Left hindlimb (tissue), 1 donor: Measurements from ENCODE around the gene RAB3A.
"Not testable (repeated sequence)": the region's sequence is repeated elsewhere in the genome, so short reads cannot be mapped to it uniquely, and the experiment has no call there.

Experiments
- DNase-seq: peaks from one replicate; pipeline ENCODE4 v3.0.0-alpha.2; 2018

The RAB3A gene

GRCh38 chr19:18223860-18224524, 20.1 kb upstream of the RAB3A start:
- peak; percentile 59 for DNase-seq

GRCh38 chr19:18221815-18222725, 18.2 kb upstream of the RAB3A start:
- DNase-seq, result no peak

- no peak for DNase-seq
Observed at GRCh38 chr19:18220632-18221275, 16.9 kb upstream of the RAB3A start.

- DNase-seq, result no peak
Observed at GRCh38 chr19:18219911-18220631, 16.2 kb upstream of the RAB3A start.

GRCh38 chr19:18218600-18218999, 14.8 kb upstream of the RAB3A start:
- DNase-seq, result no peak

GRCh38 chr19:18218159-18218558, 14.3 kb upstream of the RAB3A start:
- no peak for DNase-seq

- DNase-seq, result no peak
Observed at GRCh38 chr19:18216789-18217188, 12.9 kb upstream of the RAB3A start.

- no peak for DNase-seq
Observed at GRCh38 chr19:18214779-18215433, 11.1 kb upstream of the RAB3A start.

GRCh38 chr19:18211683-18212082, 7.8 kb upstream of the RAB3A start:
- DNase-seq, result no peak

- not testable (repeated sequence) for DNase-seq
Observed at GRCh38 chr19:18209912-18210311, 6.1 kb upstream of the RAB3A start.

- DNase-seq, result no peak
Observed at GRCh38 chr19:18208098-18208951, 4.5 kb upstream of the RAB3A start.

- DNase-seq, result no peak
Observed at GRCh38 chr19:18206018-18206417, 2.2 kb upstream of the RAB3A start.

GRCh38 chr19:18205200-18205892, 1.5 kb upstream of the RAB3A start:
- peak; percentile 87 for DNase-seq

GRCh38 chr19:18204394-18205199, 755 bp upstream of the RAB3A start:
- DNase-seq, result no peak

GRCh38 chr19:18203408-18203862, 407 bp downstream of the RAB3A start:
- DNase-seq, result no peak

GRCh38 chr19:18202778-18203407, 949 bp downstream of the RAB3A start:
- DNase-seq, result peak; percentile 44

GRCh38 chr19:18202397-18202777, 1.5 kb downstream of the RAB3A start:
- DNase-seq, result no peak

- no peak for DNase-seq
Observed at GRCh38 chr19:18198374-18198773, 5.5 kb downstream of the RAB3A start.

GRCh38 chr19:18197941-18198340, 5.9 kb downstream of the RAB3A start:
- DNase-seq, result no peak
